ENCODE measurements around the gene ELOA2.
"Not testable (repeated sequence)": the region's sequence is repeated elsewhere in the genome, so short reads cannot be mapped to it uniquely, and the experiment has no call there.

The ELOA2 gene

GRCh38 chr18:47032945-47033344 lies 2.5 kb downstream of the ELOA2 start:
- Mint-ChIP-seq H3K36me3 (peaks cover 4% of the 10 kb centered on the region), H3K27me3 (no peaks in the 10 kb centered on the region), H3K27ac (no peak overlapping the region), H3K4me1 (ENCODE audit: low read depth) (no peaks in the 10 kb centered on the region), H3K9me3 (ENCODE audit: low read depth) (no peaks in the 10 kb centered on the region), H3K4me3 (no peak overlapping the region)

DNA sequence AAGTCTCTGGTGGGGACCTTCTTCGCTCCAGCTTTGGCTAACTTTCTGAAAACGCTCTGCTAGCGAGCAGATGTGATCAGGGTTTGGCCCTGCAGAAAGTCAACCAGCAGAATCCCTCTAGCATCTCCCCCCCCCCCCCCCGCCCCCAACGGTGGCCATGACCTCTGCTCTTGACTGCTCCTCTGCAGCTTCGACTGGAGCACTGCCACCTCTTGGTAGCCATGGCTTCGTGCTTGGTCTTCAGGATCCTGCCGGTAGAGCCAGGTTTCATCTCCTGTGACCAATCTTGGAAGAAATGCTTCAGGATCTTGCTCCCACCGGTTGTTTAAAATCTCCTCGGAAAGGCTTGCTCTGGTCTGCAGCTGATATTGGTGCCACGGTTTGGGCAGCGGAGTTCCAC lies 4.5 kb downstream of the ELOA2 start:
- H3K9me3 Mint-ChIP-seq (ENCODE audit: low read depth); H3K27me3 Mint-ChIP-seq; H3K27ac Mint-ChIP-seq; H3K4me3 Mint-ChIP-seq; H3K36me3 Mint-ChIP-seq; H3K4me1 Mint-ChIP-seq (ENCODE audit: low read depth): not testable (repeated sequence)

GRCh38 chr18:47029684-47030353 lies 5.6 kb downstream of the ELOA2 start:
- H3K9me3 Mint-ChIP-seq (ENCODE audit: low read depth); H3K4me1 Mint-ChIP-seq (ENCODE audit: low read depth); H3K36me3 Mint-ChIP-seq; H3K27ac Mint-ChIP-seq; H3K4me3 Mint-ChIP-seq; H3K27me3 Mint-ChIP-seq: not testable (repeated sequence)

GRCh38 chr18:47028738-47029137 lies 6.7 kb downstream of the ELOA2 start:
- not testable (repeated sequence) for H3K4me3 Mint-ChIP-seq; H3K4me1 Mint-ChIP-seq (ENCODE audit: low read depth)

GRCh38 chr18:47025557-47026174 lies 9.8 kb downstream of the ELOA2 start:
- not testable (repeated sequence) for H3K27ac Mint-ChIP-seq; H3K27me3 Mint-ChIP-seq; H3K9me3 Mint-ChIP-seq (ENCODE audit: low read depth); H3K4me1 Mint-ChIP-seq (ENCODE audit: low read depth); H3K4me3 Mint-ChIP-seq; H3K36me3 Mint-ChIP-seq

More at GRCh38 chr18:47028738-47029137, 6.7 kb downstream of the ELOA2 start:
- not testable (repeated sequence) for H3K36me3 Mint-ChIP-seq; H3K27ac Mint-ChIP-seq; H3K9me3 Mint-ChIP-seq (ENCODE audit: low read depth); H3K27me3 Mint-ChIP-seq

DNA sequence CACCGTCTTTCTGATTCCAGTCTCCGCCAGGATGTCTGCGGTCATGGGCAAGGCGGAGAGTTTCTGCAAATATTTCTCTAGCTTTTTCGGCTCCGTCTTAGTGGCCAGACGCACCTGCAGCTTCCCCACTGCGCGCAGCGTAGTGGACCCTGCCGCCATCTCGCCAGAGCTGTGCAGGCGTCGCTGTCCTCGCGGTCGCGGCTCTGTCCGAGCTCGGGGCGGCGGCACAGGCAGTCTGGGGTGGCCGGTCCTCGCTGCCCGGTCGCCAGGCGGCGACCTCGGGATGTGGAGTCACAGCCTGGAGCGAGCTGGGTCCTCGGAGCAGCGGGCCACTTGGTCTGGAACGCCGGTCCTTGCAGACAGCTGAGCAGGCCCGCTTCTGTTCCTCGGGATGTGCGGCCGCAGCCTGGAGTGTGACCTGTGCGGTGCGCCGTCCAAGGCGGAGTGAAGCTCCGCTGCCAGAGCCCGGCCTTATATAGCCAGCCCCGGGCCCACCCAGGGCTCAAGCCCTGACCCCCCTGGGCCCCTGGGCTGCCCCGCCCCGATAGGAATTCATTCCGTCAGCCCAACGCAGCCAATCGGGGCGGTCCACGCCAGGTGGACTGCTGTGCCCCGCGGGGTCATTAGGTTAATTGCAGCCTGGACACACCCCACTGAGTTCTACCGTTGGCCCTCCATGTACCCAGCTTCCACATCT lies 11.5 kb downstream of the ELOA2 start:
- not testable (repeated sequence) for H3K9me3 Mint-ChIP-seq (ENCODE audit: low read depth); H3K4me1 Mint-ChIP-seq (ENCODE audit: low read depth); H3K27me3 Mint-ChIP-seq; H3K36me3 Mint-ChIP-seq; H3K27ac Mint-ChIP-seq; H3K4me3 Mint-ChIP-seq

DNA sequence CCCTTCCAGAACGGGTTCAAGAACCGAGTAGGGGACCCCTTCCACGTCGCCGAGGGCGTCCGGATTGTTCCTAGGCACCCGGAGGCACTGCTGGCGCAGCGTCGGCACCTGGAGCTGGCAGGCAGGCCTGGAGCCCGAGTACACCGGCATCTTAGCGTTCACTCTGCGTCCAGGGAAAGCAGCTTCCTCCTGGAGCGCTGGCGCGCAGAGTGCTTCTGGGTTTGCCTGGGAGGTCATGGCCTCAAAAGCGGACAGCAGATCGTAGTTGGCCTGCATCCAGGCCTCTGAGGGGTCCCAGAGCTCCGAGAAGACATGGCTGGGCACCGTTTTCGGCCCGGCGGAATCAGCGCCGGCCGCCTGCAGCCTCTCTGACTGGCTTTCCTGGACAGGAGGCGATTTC lies 12.6 kb downstream of the ELOA2 start:
- not testable (repeated sequence) for H3K9me3 Mint-ChIP-seq (ENCODE audit: low read depth); H3K27me3 Mint-ChIP-seq; H3K4me1 Mint-ChIP-seq (ENCODE audit: low read depth); H3K36me3 Mint-ChIP-seq; H3K4me3 Mint-ChIP-seq; H3K27ac Mint-ChIP-seq

GRCh38 chr18:47020757-47021156 lies 14.7 kb downstream of the ELOA2 start:
- not testable (repeated sequence) for H3K36me3 Mint-ChIP-seq; H3K27me3 Mint-ChIP-seq; H3K27ac Mint-ChIP-seq; H3K9me3 Mint-ChIP-seq (ENCODE audit: low read depth); H3K4me1 Mint-ChIP-seq (ENCODE audit: low read depth); H3K4me3 Mint-ChIP-seq

- not testable (repeated sequence) for H3K27me3 Mint-ChIP-seq; H3K4me1 Mint-ChIP-seq (ENCODE audit: low read depth); H3K27ac Mint-ChIP-seq; H3K9me3 Mint-ChIP-seq (ENCODE audit: low read depth); H3K4me3 Mint-ChIP-seq; H3K36me3 Mint-ChIP-seq
Measured at GRCh38 chr18:47019870-47020269, 15.6 kb downstream of the ELOA2 start.
